HG02973 (cell line): Measurements from ENCODE around the gene PDGFRB.

Experiments used
- ATAC-seq: cut with Tn5 transposase; IDR thresholded peaks from one replicate; pipeline ENCODE4 v1.9.1; 2021; ENCODE audit warnings: moderate library complexity; ENCODE audit not compliant: unreplicated experiment

PDGFRB gene

GRCh38 chr5:150068961-150069645 lies 86.5 kb downstream of the PDGFRB start:
- no peak for ATAC-seq

GRCh38 chr5:150068472-150068871 lies 87.2 kb downstream of the PDGFRB start:
- no peak for ATAC-seq

GRCh38 chr5:150068071-150068470 lies 87.6 kb downstream of the PDGFRB start:
- ATAC-seq, result no peak

GRCh38 chr5:150067405-150067960 lies 88.2 kb downstream of the PDGFRB start:
- no peak for ATAC-seq

- no peak for ATAC-seq
Observed at GRCh38 chr5:150066901-150067396, 88.7 kb downstream of the PDGFRB start.

- no peak for ATAC-seq
Observed at GRCh38 chr5:150066436-150066835, 89.2 kb downstream of the PDGFRB start.

GRCh38 chr5:150065886-150066285 lies 89.8 kb downstream of the PDGFRB start:
- no peak for ATAC-seq

GRCh38 chr5:150065346-150065745 lies 90.3 kb downstream of the PDGFRB start:
- no peak for ATAC-seq

GRCh38 chr5:150064681-150065220 lies 90.9 kb downstream of the PDGFRB start:
- ATAC-seq, result no peak
